Ascending aorta (tissue), 2 donors: ENCODE measurements around the gene CEBPE. TPM values are rescaled to one million over a fixed set of nuclear protein-coding genes. Genes with fewer than 3 reads are reported as not detected.

Experiments used
- DNase-seq, 2 donors: peaks; one replicate each; pipeline ENCODE4 v3.0.0-alpha.2; 2019; ENCODE audit warnings: low spot score in 2 of 2
- H3K27ac ChIP-seq, 2 donors: fragments of 200-600 bp; sonication (generic); one replicate each; pipeline ENCODE4 v1.5.1; 2016 to 2017; ENCODE audit warnings: mild to moderate bottlenecking in 1 of 2
- H3K27me3 ChIP-seq: fragments of 200-600 bp; sonication (generic); one replicate; pipeline ENCODE4 v1.5.1; 2017
- H3K36me3 ChIP-seq, 2 donors: fragments of 200-600 bp; sonication (generic); one replicate each; pipeline ENCODE4 v1.5.1; 2016
- H3K4me1 ChIP-seq, 2 donors: fragments of 200-600 bp; sonication (generic); one replicate each; pipeline ENCODE4 v1.5.1; 2016 to 2017; ENCODE audit warnings: mild to moderate bottlenecking in 1 of 2
- H3K4me3 ChIP-seq, 2 donors: fragments of 200-600 bp; sonication (generic); one replicate each; pipeline ENCODE4 v1.5.1; 2016 to 2017; ENCODE audit warnings: mild to moderate bottlenecking in 1 of 2
- H3K9me3 ChIP-seq, 2 donors: fragments of 200-600 bp; sonication (generic); one replicate each; pipeline ENCODE4 v1.5.1; 2016
- intact Hi-C: fragments of 100-400 bp; cut with DNase I; formaldehyde crosslinking; loops from one replicate; pipeline ENCODE4 v1.15.1; 2023
- total RNA-seq: library from RNA; depleted of rRNA; stranded (reverse); fragments of >200 nt; gene quantifications from one replicate; pipeline ENCODE4 v1.1.0, GENCODE V29; 2016
- TF ChIP-seq, protein P1 (sequence below), 3 experiments: fragments of 200-600 bp in 2 of 3; fragments of 450-650 bp in 1 of 3; sonication (generic) in 2 of 3; IDR thresholded peaks; one replicate each; pipeline ENCODE4 v1.5.1; 2016 to 2019; ENCODE audit warnings: antibody characterized with exemption in 3 of 3, mild to moderate bottlenecking in 1 of 3, moderate library complexity in 1 of 3

The CEBPE gene
- total RNA-seq, 1 donor from 2014 or later, result not detected

DNA sequence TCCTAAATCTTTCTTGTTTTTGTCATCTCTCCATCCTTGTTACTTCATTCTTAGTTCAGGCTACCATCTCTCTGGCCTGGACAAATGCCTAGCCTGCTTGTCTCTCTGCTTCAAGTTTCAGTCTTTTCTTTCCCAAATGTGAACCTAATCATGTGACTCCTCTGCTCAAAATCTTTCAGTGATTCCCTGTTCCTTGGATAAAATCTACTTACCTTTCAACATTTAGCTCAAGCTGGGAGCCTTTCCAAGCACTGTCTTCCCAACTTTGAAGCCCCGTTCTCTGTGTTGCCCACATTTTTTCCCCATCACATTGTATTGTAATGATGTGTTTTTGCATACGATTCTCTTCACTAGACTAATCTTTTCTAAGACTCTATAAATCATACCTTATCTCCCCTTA lies 39.7 kb upstream of the CEBPE start:
- peaks cover 3 to 20% of the 10 kb centered on the region in 2 donors for H3K4me1 ChIP-seq
- TF ChIP-seq, protein P1, sequence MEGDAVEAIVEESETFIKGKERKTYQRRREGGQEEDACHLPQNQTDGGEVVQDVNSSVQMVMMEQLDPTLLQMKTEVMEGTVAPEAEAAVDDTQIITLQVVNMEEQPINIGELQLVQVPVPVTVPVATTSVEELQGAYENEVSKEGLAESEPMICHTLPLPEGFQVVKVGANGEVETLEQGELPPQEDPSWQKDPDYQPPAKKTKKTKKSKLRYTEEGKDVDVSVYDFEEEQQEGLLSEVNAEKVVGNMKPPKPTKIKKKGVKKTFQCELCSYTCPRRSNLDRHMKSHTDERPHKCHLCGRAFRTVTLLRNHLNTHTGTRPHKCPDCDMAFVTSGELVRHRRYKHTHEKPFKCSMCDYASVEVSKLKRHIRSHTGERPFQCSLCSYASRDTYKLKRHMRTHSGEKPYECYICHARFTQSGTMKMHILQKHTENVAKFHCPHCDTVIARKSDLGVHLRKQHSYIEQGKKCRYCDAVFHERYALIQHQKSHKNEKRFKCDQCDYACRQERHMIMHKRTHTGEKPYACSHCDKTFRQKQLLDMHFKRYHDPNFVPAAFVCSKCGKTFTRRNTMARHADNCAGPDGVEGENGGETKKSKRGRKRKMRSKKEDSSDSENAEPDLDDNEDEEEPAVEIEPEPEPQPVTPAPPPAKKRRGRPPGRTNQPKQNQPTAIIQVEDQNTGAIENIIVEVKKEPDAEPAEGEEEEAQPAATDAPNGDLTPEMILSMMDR (IDR thresholded peaks at IDR 0.05), result no peak
- H3K9me3 ChIP-seq, result no peaks in the 10 kb centered on the region
- intact Hi-C loops, result loop anchor here (10.0 kb wide), 1 partner anchor 324 kb away; the partner anchor contains the start of gene MMP14
- H3K36me3 ChIP-seq, result peaks cover 4 to 23% of the 10 kb centered on the region in 2 donors
- H3K4me3 ChIP-seq, result no peak overlapping the region
- H3K27me3 ChIP-seq, result no peaks in the 10 kb centered on the region
- H3K27ac ChIP-seq, result no peak overlapping the region
- no peak for DNase-seq

DNA sequence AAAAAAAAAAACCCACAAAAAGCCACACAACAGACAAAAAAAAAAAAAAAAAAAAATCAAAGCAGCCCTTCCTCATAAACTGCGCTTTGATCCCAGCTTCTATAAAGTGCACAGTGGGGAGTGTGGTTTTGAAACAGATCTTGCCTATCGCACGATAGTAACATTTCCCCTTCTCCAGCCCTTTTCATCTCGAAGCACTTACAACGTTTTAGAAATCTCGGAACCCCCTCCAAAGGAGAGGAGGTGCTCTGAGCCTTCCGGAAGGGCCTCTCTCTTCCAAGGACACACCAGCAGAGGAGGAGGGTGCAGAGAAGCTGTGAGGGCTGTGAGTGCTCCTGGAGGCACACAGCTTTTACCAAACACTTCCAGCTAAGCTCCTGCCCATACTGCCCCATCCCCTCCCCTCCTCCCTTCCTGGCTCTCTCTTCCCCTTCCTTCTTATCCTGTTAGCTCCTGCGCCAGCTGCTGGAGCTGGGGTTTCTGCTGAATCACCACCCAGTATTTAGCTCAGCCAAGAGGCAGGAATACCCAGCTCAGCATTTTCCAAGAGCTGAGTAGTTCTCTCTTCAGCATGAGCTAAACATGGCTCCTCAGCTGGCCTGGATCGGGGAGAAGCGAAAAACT lies 36.0 kb upstream of the CEBPE start:
- intact Hi-C loops, result loop anchor here (1.0 to 10.0 kb wide), 5 partner anchors 13 to 320 kb away; partner anchors contain the start of genes ACIN1, C14orf119 and MMP14
- Histone ChIP-seq H3K36me3 (peaks cover 10 to 17% of the 10 kb centered on the region in 2 donors), H3K27me3 (no peaks in the 10 kb centered on the region), H3K4me1 (peaks cover 3 to 42% of the 10 kb centered on the region in 2 donors), H3K9me3 (no peaks in the 10 kb centered on the region), H3K27ac (peak overlapping the region; percentile 89 to 93), H3K4me3 (peak overlapping the region; percentile 35 to 43)
- TF ChIP-seq, protein P1 (IDR thresholded peaks at IDR 0.05), result no peak
- peak; percentile 70 to 95 for DNase-seq

DNA sequence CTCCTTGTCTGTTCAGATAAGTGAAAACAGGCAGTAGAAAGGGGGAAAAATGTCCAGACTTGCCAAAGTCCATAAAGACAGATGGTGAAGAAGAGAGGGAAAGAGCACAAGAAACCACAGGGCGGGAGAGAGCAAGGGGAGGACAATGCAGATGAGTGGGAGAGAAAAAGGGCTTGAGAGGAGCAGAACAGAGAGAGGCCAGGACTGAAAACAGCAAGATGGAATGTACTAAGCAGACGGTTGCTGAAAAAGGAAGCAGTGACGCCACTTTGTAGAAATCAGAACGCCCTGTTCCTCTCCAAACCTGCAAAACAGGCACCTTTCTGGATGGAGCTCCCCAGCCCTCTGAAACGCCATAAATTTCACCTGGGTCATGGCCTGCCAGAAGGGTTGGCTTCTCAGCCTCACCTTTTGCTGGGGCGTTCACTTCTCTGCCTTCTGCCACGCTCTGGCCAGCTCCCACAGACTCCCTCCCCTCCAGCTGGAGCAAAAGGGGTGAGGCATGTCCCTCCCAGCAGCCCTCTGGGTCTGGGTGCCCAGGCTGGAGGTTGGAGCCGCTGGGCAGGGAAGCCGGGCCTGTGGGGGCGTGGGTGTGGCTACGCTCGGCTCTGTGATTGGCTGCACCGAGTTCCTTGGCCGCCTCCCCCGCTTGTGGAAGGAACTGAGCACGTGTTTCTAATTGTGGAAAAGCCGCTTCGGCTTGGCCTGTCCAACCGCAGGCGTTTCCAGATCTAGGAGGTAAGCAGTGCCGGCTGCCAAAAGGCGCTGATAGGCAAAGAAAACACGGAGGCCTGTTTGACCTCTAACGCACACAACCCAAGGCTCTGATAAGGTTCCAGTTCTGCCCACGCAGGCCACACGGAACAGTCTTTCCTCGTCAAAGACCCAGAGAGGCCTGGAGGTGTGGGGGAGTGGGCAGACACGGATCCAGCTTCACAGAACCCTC lies 35.1 kb upstream of the CEBPE start:
- intact Hi-C loops, result loop anchor here (1.0 to 10.0 kb wide), 4 partner anchors 12 to 319 kb away; partner anchors contain the start of genes ACIN1, C14orf119 and MMP14
- H3K4me3 ChIP-seq, result peak overlapping the region; percentile 35 to 43
- H3K4me1 ChIP-seq, result peaks cover 3 to 42% of the 10 kb centered on the region in 2 donors
- DNase-seq, result peak; percentile 79 to 96
- H3K27ac ChIP-seq, result peak overlapping the region; percentile 89 to 93
- no peaks in the 10 kb centered on the region for H3K9me3 ChIP-seq
- H3K36me3 ChIP-seq, result peaks cover 6 to 11% of the 10 kb centered on the region in 2 donors
- H3K27me3 ChIP-seq, result no peaks in the 10 kb centered on the region
- TF ChIP-seq, protein P1 (IDR thresholded peaks at IDR 0.05), result no peak

DNA sequence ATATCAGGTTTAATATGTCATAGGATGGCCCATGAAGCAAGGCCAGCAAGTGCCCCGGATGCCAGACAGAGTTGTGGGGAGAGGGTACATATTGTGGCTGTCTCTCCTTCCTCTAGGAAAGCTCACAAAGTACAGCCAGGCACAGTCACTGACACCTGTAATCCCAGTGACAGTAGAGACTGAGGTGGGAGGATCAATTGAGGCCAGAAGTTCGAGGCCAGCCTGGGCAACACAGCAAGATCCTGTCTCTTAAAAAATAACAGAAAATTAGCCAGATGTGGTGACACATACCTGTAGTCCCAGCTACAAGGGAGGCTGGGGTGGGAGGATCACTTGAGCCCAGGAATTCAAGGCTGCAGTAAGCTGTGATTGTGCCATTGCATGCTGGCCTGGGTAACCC lies 32.3 kb upstream of the CEBPE start:
- peaks cover 3 to 51% of the 10 kb centered on the region in 2 donors for H3K4me1 ChIP-seq

DNA sequence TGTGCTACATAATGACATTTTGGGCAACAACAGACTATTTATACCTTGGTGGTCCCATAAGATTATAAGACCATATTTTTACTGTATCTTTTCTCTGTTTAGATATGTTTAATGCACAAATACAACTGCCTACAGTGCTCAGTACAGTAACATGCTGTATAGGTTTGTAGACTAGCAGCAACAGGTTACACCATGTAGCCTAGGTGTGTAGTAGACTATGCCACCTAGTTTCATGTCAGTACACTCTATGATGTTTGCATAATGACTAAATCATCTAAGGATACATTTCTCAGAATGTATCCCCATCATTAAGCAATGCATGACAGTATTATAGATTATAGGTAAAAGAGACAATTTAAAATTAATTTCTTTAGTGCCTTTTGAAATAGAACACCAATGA lies 30.7 kb upstream of the CEBPE start:
- no peaks in the 10 kb centered on the region for H3K9me3 ChIP-seq
- H3K4me1 ChIP-seq, result peaks cover 0 to 50% of the 10 kb centered on the region in 2 donors
- intact Hi-C loops, result loop anchor here (10.0 kb wide), 1 partner anchor 315 kb away; the partner anchor contains the start of gene MMP14
- no peak for DNase-seq
- TF ChIP-seq, protein P1 (IDR thresholded peaks at IDR 0.05), result no peak
- H3K27ac ChIP-seq, result no peak overlapping the region
- peaks cover 6 to 20% of the 10 kb centered on the region in 2 donors for H3K36me3 ChIP-seq
- no peaks in the 10 kb centered on the region for H3K27me3 ChIP-seq
- no peak overlapping the region for H3K4me3 ChIP-seq

More for the DNA sequence above, 32.3 kb upstream of the CEBPE start:
- H3K27ac ChIP-seq, result peak overlapping the region in 1 of 2 donors; percentile 93
- peaks cover 6 to 18% of the 10 kb centered on the region in 2 donors for H3K36me3 ChIP-seq
- DNase-seq, result no peak
- intact Hi-C loops, result loop anchor here (10.0 kb wide), 1 partner anchor 317 kb away; the partner anchor contains the start of gene MMP14
- no peaks in the 10 kb centered on the region for H3K9me3 ChIP-seq
- H3K27me3 ChIP-seq, result no peaks in the 10 kb centered on the region
- TF ChIP-seq, protein P1 (IDR thresholded peaks at IDR 0.05), result no peak
- H3K4me3 ChIP-seq, result no peak overlapping the region
